ENCODE data around the gene ZHX3. TPM values are rescaled to one million over a fixed set of nuclear protein-coding genes. Genes with fewer than 3 reads are reported as not detected.

Gene ZHX3
- total and polyA plus RNA-seq, 2 of the 13 experiments (the other 11 are each of a cell fraction or from before 2014, with no cell fraction given), result 8.4 to 11.7 TPM

GRCh38 chr20:41249411-41250281 is 67.9 kb downstream of the ZHX3 start (continued):
- no peak for TF ChIP-seq ZNF232 (CRISPR knock-in tag; IDR thresholded peaks at IDR 0.05; ENCODE audit: borderline replicate concordance)
- 0 out of 2 replicates have a peak, but pooled peaks have one; percentile 14 for TF ChIP-seq ZNF251 (CRISPR knock-in tag; IDR thresholded peaks at IDR 0.05)
- TF ChIP-seq CREB1 (IDR thresholded peaks at IDR 0.05), result no peak
- TF ChIP-seq CREB1 (CRISPR knock-in tag; IDR thresholded peaks at IDR 0.05), result no peak
- TF ChIP-seq ZNF205 (CRISPR knock-in tag; IDR thresholded peaks at IDR 0.05), result no peak
- no peak for TF ChIP-seq NFYC (CRISPR knock-in tag; IDR thresholded peaks at IDR 0.05)
- TF ChIP-seq SAP130 (CRISPR knock-in tag; IDR thresholded peaks at IDR 0.05; ENCODE audit: low read depth), result peak; percentile 41; the same call in 1 of the 2 replicates
- TF ChIP-seq ZNF34 (CRISPR knock-in tag; IDR thresholded peaks at IDR 0.05; ENCODE audit: borderline replicate concordance), result no peak
- TF ChIP-seq, protein P1, sequence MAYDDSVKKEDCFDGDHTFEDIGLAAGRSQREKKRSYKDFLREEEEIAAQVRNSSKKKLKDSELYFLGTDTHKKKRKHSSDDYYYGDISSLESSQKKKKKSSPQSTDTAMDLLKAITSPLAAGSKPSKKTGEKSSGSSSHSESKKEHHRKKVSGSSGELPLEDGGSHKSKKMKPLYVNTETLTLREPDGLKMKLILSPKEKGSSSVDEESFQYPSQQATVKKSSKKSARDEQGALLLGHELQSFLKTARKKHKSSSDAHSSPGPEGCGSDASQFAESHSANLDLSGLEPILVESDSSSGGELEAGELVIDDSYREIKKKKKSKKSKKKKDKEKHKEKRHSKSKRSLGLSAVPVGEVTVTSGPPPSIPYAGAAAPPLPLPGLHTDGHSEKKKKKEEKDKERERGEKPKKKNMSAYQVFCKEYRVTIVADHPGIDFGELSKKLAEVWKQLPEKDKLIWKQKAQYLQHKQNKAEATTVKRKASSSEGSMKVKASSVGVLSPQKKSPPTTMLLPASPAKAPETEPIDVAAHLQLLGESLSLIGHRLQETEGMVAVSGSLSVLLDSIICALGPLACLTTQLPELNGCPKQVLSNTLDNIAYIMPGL (CRISPR knock-in tag; IDR thresholded peaks at IDR 0.05; ENCODE audit: borderline replicate concordance in 1 of 2, low read depth in 1 of 2), result peak in 1 of 2 experiments; percentile 62; a peak in 1 of 4 replicates
- TF ChIP-seq, protein P2, sequence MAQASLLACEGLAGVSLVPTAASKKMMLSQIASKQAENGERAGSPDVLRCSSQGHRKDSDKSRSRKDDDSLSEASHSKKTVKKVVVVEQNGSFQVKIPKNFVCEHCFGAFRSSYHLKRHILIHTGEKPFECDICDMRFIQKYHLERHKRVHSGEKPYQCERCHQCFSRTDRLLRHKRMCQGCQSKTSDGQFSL (CRISPR knock-in tag; IDR thresholded peaks at IDR 0.05), result 0 out of 2 replicates have a peak, but pooled peaks have one; percentile 44
- TF ChIP-seq ZSCAN21 (CRISPR knock-in tag; IDR thresholded peaks at IDR 0.05; ENCODE audit: borderline replicate concordance), result no peak
- peak; percentile 42; the same call in 1 of the 2 replicates for TF ChIP-seq KDM2A (CRISPR knock-in tag; IDR thresholded peaks at IDR 0.05; ENCODE audit: borderline replicate concordance, low read depth)
- no peak for TF ChIP-seq CC2D1A (CRISPR knock-in tag; IDR thresholded peaks at IDR 0.05)
- TF ChIP-seq, protein P3, sequence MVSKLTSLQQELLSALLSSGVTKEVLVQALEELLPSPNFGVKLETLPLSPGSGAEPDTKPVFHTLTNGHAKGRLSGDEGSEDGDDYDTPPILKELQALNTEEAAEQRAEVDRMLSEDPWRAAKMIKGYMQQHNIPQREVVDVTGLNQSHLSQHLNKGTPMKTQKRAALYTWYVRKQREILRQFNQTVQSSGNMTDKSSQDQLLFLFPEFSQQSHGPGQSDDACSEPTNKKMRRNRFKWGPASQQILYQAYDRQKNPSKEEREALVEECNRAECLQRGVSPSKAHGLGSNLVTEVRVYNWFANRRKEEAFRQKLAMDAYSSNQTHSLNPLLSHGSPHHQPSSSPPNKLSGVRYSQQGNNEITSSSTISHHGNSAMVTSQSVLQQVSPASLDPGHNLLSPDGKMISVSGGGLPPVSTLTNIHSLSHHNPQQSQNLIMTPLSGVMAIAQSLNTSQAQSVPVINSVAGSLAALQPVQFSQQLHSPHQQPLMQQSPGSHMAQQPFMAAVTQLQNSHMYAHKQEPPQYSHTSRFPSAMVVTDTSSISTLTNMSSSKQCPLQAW (CRISPR knock-in tag; IDR thresholded peaks at IDR 0.05), result peak; percentile 66; the same call in 1 of the 2 replicates
- TF ChIP-seq CEBPG (CRISPR knock-in tag; IDR thresholded peaks at IDR 0.05), result 0 out of 2 replicates have a peak, but pooled peaks have one; percentile 13
- no peak for TF ChIP-seq TRIM24 (CRISPR knock-in tag; IDR thresholded peaks at IDR 0.05)
- no peak for TF ChIP-seq ZNF446 (CRISPR knock-in tag; IDR thresholded peaks at IDR 0.05)
- peak; percentile 9; the same call in 1 of the 2 replicates for TF ChIP-seq CEBPB (IDR thresholded peaks at IDR 0.05; ENCODE audit: borderline replicate concordance, low read depth, low read length)
- no peak for TF ChIP-seq ZNF546 (CRISPR knock-in tag; conservative IDR thresholded peaks at IDR 0.05)
- peak; percentile 15 for TF ChIP-seq TEAD3 (CRISPR knock-in tag; optimal IDR thresholded peaks at IDR 0.05; ENCODE audit: borderline replicate concordance)
- TF ChIP-seq NFIC (IDR thresholded peaks at IDR 0.05; ENCODE audit: low read length), result no peak
- TF ChIP-seq ZNF230 (CRISPR knock-in tag; IDR thresholded peaks at IDR 0.05), result peak; percentile 94; the same call in 1 of the 2 replicates
- no peak for TF ChIP-seq STAT6 (CRISPR knock-in tag; IDR thresholded peaks at IDR 0.05; ENCODE audit: borderline replicate concordance)
- TF ChIP-seq FOXC1 (CRISPR knock-in tag; IDR thresholded peaks at IDR 0.05; ENCODE audit: borderline replicate concordance), result 0 out of 2 replicates have a peak, but pooled peaks have one; percentile 28
